Hepatocyte (in vitro differentiated cells): Measurements from ENCODE around the gene CCDC88C. TPM values are rescaled to one million over a fixed set of nuclear protein-coding genes. Genes with fewer than 3 reads are reported as not detected.
A peak's percentile ranks its signal among the peaks of the same experiment; 100 is the strongest.

Source experiments
- DNase-seq: peaks from one replicate; pipeline ENCODE4 v3.0.0-alpha.2; 2016; ENCODE audit warnings: low spot score
- H2AFZ ChIP-seq: fragments of 200-600 bp; sonication (generic); 2 replicates; pipeline ENCODE4 v1.6.0; 2016; ENCODE audit warnings: antibody characterized with exemption, mild to moderate bottlenecking
- H3K27ac ChIP-seq: fragments of 200-600 bp; sonication (generic); 2 replicates; pipeline ENCODE4 v1.5.1; 2016; ENCODE audit warnings: mild to moderate bottlenecking
- H3K27me3 ChIP-seq: fragments of 200-600 bp; sonication (generic); 2 replicates; pipeline ENCODE4 v1.6.1; 2016
- H3K36me3 ChIP-seq: fragments of 200-600 bp; sonication (generic); replicated peaks from 2 replicates; pipeline ENCODE4 v1.5.1; 2016; ENCODE audit warnings: low read depth; ENCODE audit not compliant: insufficient read depth
- H3K4me1 ChIP-seq: fragments of 200-600 bp; sonication (generic); 2 replicates; pipeline ENCODE4 v1.5.1; 2016; ENCODE audit warnings: mild to moderate bottlenecking, moderate library complexity; ENCODE audit not compliant: insufficient read depth
- H3K4me2 ChIP-seq: fragments of 200-600 bp; sonication (generic); 2 replicates; pipeline ENCODE4 v1.6.0; 2016
- H3K4me3 ChIP-seq: fragments of 200-600 bp; sonication (generic); 2 replicates; pipeline ENCODE4 v1.5.1; 2016; ENCODE audit warnings: mild to moderate bottlenecking
- H3K79me2 ChIP-seq: fragments of 200-600 bp; sonication (generic); 2 replicates; pipeline ENCODE4 v1.6.0; 2017; ENCODE audit warnings: mild to moderate bottlenecking
- H3K9me2 ChIP-seq: fragments of 200-600 bp; sonication (generic); replicated peaks from 2 replicates; pipeline ENCODE4 v1.6.0; 2017; ENCODE audit warnings: mild to moderate bottlenecking; ENCODE audit not compliant: insufficient read depth
- H3K9me3 ChIP-seq: fragments of 200-600 bp; sonication (generic); 2 replicates; pipeline ENCODE4 v1.5.1; 2016; ENCODE audit warnings: low read depth, mild to moderate bottlenecking
- H4K20me1 ChIP-seq: fragments of 200-600 bp; sonication (generic); 2 replicates; pipeline ENCODE4 v1.6.0; 2016; ENCODE audit warnings: mild to moderate bottlenecking; ENCODE audit not compliant: insufficient read depth, poor library complexity, severe bottlenecking
- CTCF ChIP-seq: fragments of 200-600 bp; sonication (generic); IDR thresholded peaks from 2 replicates; pipeline ENCODE4 v1.5.1; 2016; ENCODE audit warnings: antibody characterized with exemption, mild to moderate bottlenecking; ENCODE audit not compliant: poor library complexity
- EZH2 ChIP-seq: fragments of 200-600 bp; sonication (generic); IDR thresholded peaks from 2 replicates; pipeline ENCODE4 v1.6.1; 2016; ENCODE audit warnings: antibody characterized with exemption, mild to moderate bottlenecking, borderline replicate concordance
- EZH2phosphoT487 ChIP-seq: fragments of 200-600 bp; sonication (generic); IDR thresholded peaks from one replicate; pipeline ENCODE4 v1.6.1; 2018; ENCODE audit warnings: antibody characterized with exemption, mild to moderate bottlenecking, low read depth, moderate library complexity; ENCODE audit not compliant: unreplicated experiment, severe bottlenecking
- WGBS: methylation state at CpG from one replicate; pipeline ENCODE4 v1.1.6; 2016; ENCODE audit warnings: low lambda C conversion rate; ENCODE audit errors: missing lambda C conversion rate; 5-methylcytosine and 5-hydroxymethylcytosine counted together
- polyA plus RNA-seq: library from polyadenylated mRNA; unstranded; fragments of >200 nt; fragmentation: Nextera tagmentation; extraction: Ambion mirVana; gene quantifications from 2 replicates; pipeline ENCODE4 v1.2.1, GENCODE V29; 2016
- total RNA-seq: library from RNA; depleted of rRNA; stranded (reverse); fragments of >200 nt; gene quantifications from 2 replicates; pipeline ENCODE4 v1.2.3, GENCODE V29; 2014

CCDC88C gene
- total and polyA plus RNA-seq, 2 experiments from 2014 or later, result 5.9 to 11.3 TPM

GRCh38 chr14:91354221-91354916, 63.3 kb downstream of the CCDC88C start:
- no peaks in the 10 kb centered on the region for H3K9me2 ChIP-seq
- peaks cover 10% of the 10 kb centered on the region for H3K4me1 ChIP-seq
- DNase-seq, result no peak
- no peaks in the 10 kb centered on the region for H3K9me3 ChIP-seq
- H4K20me1 ChIP-seq, result no peaks in the 10 kb centered on the region
- no peaks in the 10 kb centered on the region for H3K36me3 ChIP-seq
- H2AFZ ChIP-seq, result no peak overlapping the region
- no peaks in the 10 kb centered on the region for H3K79me2 ChIP-seq
- TF ChIP-seq CTCF (no peak), EZH2 (no peak), EZH2phosphoT487 (no peak)
- 84% methylated on average over 14 of the region's 14 CpGs for WGBS
- no peak overlapping the region for H3K27ac ChIP-seq
- no peaks in the 10 kb centered on the region for H3K27me3 ChIP-seq
- no peak overlapping the region for H3K4me2 ChIP-seq
- H3K4me3 ChIP-seq, result no peak overlapping the region

- no peaks in the 10 kb centered on the region for H3K9me2 ChIP-seq
- 79% methylated on average over 17 of the region's 17 CpGs for WGBS
- no peak overlapping the region for H3K4me3 ChIP-seq
- H3K27me3 ChIP-seq, result no peaks in the 10 kb centered on the region
- TF ChIP-seq CTCF, result no peak
- no peak for TF ChIP-seq EZH2
- no peak for TF ChIP-seq EZH2phosphoT487
- peaks cover 10% of the 10 kb centered on the region for H3K4me1 ChIP-seq
- H3K79me2 ChIP-seq, result no peaks in the 10 kb centered on the region
- no peaks in the 10 kb centered on the region for H4K20me1 ChIP-seq
- H3K27ac ChIP-seq, result peak overlapping the region; percentile 27
- no peak for DNase-seq
- H3K4me2 ChIP-seq, result peak overlapping the region; percentile 38
- H3K36me3 ChIP-seq, result no peaks in the 10 kb centered on the region
- no peak overlapping the region for H2AFZ ChIP-seq
- no peaks in the 10 kb centered on the region for H3K9me3 ChIP-seq
Measured at GRCh38 chr14:91352728-91353692, 64.6 kb downstream of the CCDC88C start.

- peaks cover 10% of the 10 kb centered on the region for H3K4me1 ChIP-seq
- no peaks in the 10 kb centered on the region for H4K20me1 ChIP-seq
- H3K9me2 ChIP-seq, result no peaks in the 10 kb centered on the region
- 69% methylated on average over 19 of the region's 19 CpGs for WGBS
- no peaks in the 10 kb centered on the region for H3K27me3 ChIP-seq
- no peak overlapping the region for H3K4me3 ChIP-seq
- H3K27ac ChIP-seq, result peak overlapping the region; percentile 27
- H3K4me2 ChIP-seq, result peak overlapping the region; percentile 38
- H3K79me2 ChIP-seq, result no peaks in the 10 kb centered on the region
- TF ChIP-seq EZH2, result no peak
- H3K9me3 ChIP-seq, result no peaks in the 10 kb centered on the region
- no peaks in the 10 kb centered on the region for H3K36me3 ChIP-seq
- no peak overlapping the region for H2AFZ ChIP-seq
- no peak for DNase-seq
Measured at GRCh38 chr14:91352053-91352452, 65.6 kb downstream of the CCDC88C start.

- H3K4me2 ChIP-seq, result no peak overlapping the region
- no peak overlapping the region for H2AFZ ChIP-seq
- TF ChIP-seq CTCF, result no peak
- TF ChIP-seq EZH2phosphoT487, result no peak
- no peak for TF ChIP-seq EZH2
- no peak for DNase-seq
- no peaks in the 10 kb centered on the region for H3K27me3 ChIP-seq
- no peak overlapping the region for H3K4me3 ChIP-seq
- H3K36me3 ChIP-seq, result no peaks in the 10 kb centered on the region
- no peaks in the 10 kb centered on the region for H4K20me1 ChIP-seq
- H3K9me3 ChIP-seq, result no peaks in the 10 kb centered on the region
- H3K27ac ChIP-seq, result no peak overlapping the region
- peaks cover 10% of the 10 kb centered on the region for H3K4me1 ChIP-seq
- H3K79me2 ChIP-seq, result no peaks in the 10 kb centered on the region
- 80% methylated on average over 10 of the region's 10 CpGs for whole genome bisulfite sequencing
- no peaks in the 10 kb centered on the region for H3K9me2 ChIP-seq
Measured at GRCh38 chr14:91351512-91351862, 66.1 kb downstream of the CCDC88C start.
